WTC11 (cell line): ENCODE measurements around the gene RFC3. TPM values are rescaled to one million over a fixed set of nuclear protein-coding genes. Genes with fewer than 3 reads are reported as not detected.

ENCODE experiments used
- ATAC-seq: fragments of 200-7000 bp; cut with Tn5 transposase; 2 replicates; pipeline ENCODE4 v1.10.0; 2021; ENCODE audit warnings: mild to moderate bottlenecking, moderate library complexity
- CTCF ChIA-PET: fragments of 300-600 bp; sonication (Branson Sonifier 250); formaldehyde crosslinking; loops from one replicate; lab custom pipeline; 2021; ENCODE audit warnings: antibody characterized with exemption; lab: Charles Lee
- POLR2A ChIA-PET: fragments of 350-600 bp; sonication (Branson Sonifier 250); formaldehyde crosslinking; loops from one replicate; lab custom pipeline; 2021; ENCODE audit warnings: antibody characterized with exemption; lab: Charles Lee
- DNase-seq: peaks from one replicate; pipeline ENCODE4 v3.0.0; 2021; ENCODE audit warnings: low spot score
- H3K27ac Mint-ChIP-seq: 2 replicates; pipeline ENCODE4 v1.8.0; 2021; ENCODE audit warnings: mixed read lengths
- H3K27me3 Mint-ChIP-seq: 2 replicates; pipeline ENCODE4 v1.8.0; 2021; ENCODE audit warnings: low read depth, mild to moderate bottlenecking, moderate library complexity, mixed read lengths
- H3K36me3 Mint-ChIP-seq: 2 replicates; pipeline ENCODE4 v1.8.0; 2021; ENCODE audit warnings: mixed read lengths
- H3K4me1 Mint-ChIP-seq: 2 replicates; pipeline ENCODE4 v1.8.0; 2022; ENCODE audit warnings: mixed read lengths
- H3K4me3 Mint-ChIP-seq: 2 replicates; pipeline ENCODE4 v1.8.0; 2021; ENCODE audit warnings: mild to moderate bottlenecking, moderate library complexity, mixed read lengths
- H3K9me3 Mint-ChIP-seq: 2 replicates; pipeline ENCODE4 v1.8.0; 2021; ENCODE audit warnings: mixed read lengths
- CBFB ChIP-seq: sonication (generic); formaldehyde crosslinking; IDR thresholded peaks from 2 replicates; pipeline ENCODE4 v1.8.1; 2022; ENCODE audit warnings: mild to moderate bottlenecking, low read depth, missing genetic modification reagents
- EMX1 ChIP-seq: fragments of 250-450 bp; sonication (Bioruptor Pico); IDR thresholded peaks from 2 replicates; pipeline ENCODE4 v1.8.0; 2021; ENCODE audit warnings: mild to moderate bottlenecking
- ETV6 ChIP-seq: sonication (generic); formaldehyde crosslinking; IDR thresholded peaks from 2 replicates; pipeline ENCODE4 v1.8.1; 2022; ENCODE audit warnings: mild to moderate bottlenecking, missing genetic modification reagents
- FOXK1 ChIP-seq: sonication (generic); formaldehyde crosslinking; IDR thresholded peaks from 2 replicates; pipeline ENCODE4 v1.8.0; 2022; ENCODE audit warnings: mild to moderate bottlenecking, moderate library complexity, missing genetic modification reagents
- GRHL2 ChIP-seq: fragments of 250-450 bp; sonication (Bioruptor Pico); IDR thresholded peaks from 2 replicates; pipeline ENCODE4 v1.8.0; 2022; ENCODE audit warnings: mild to moderate bottlenecking, moderate library complexity; ENCODE audit not compliant: insufficient replicate concordance, severe bottlenecking
- HMGA2 ChIP-seq: fragments of 250-450 bp; sonication (Bioruptor Pico); IDR thresholded peaks from 2 replicates; pipeline ENCODE4 v1.4.0; 2021; ENCODE audit warnings: mild to moderate bottlenecking, moderate library complexity
- IRF2 ChIP-seq: sonication (generic); formaldehyde crosslinking; IDR thresholded peaks from 2 replicates; pipeline ENCODE4 v1.8.0; 2022; ENCODE audit warnings: low read depth, missing genetic modification reagents, borderline replicate concordance
- JAZF1 ChIP-seq: fragments of 250-450 bp; sonication (Bioruptor Pico); IDR thresholded peaks from 2 replicates; pipeline ENCODE4 v1.9.0; 2021; ENCODE audit warnings: moderate library complexity, mild to moderate bottlenecking, inconsistent platforms
- SMAD3 ChIP-seq: sonication (generic); formaldehyde crosslinking; IDR thresholded peaks from 2 replicates; pipeline ENCODE4 v1.8.0; 2022; ENCODE audit warnings: missing genetic modification reagents, mild to moderate bottlenecking, borderline replicate concordance
- SMAD4 ChIP-seq: sonication (generic); formaldehyde crosslinking; IDR thresholded peaks from 2 replicates; pipeline ENCODE4 v1.8.0; 2022; ENCODE audit warnings: mild to moderate bottlenecking, missing genetic modification reagents
- TEAD4 ChIP-seq: sonication (generic); formaldehyde crosslinking; IDR thresholded peaks from 2 replicates; pipeline ENCODE4 v1.8.0; 2022; ENCODE audit warnings: mild to moderate bottlenecking, missing genetic modification reagents
- ZNF121 ChIP-seq: sonication (generic); formaldehyde crosslinking; IDR thresholded peaks from 2 replicates; pipeline ENCODE4 v1.8.0; 2023; ENCODE audit warnings: missing genetic modification reagents
- ZNF416 ChIP-seq: fragments of 250-450 bp; sonication (Bioruptor Pico); IDR thresholded peaks from 2 replicates; pipeline ENCODE4 v1.9.0; 2021; ENCODE audit warnings: mild to moderate bottlenecking, inconsistent platforms
- ZNF671 ChIP-seq: fragments of 250-450 bp; sonication (Bioruptor Pico); IDR thresholded peaks from 2 replicates; pipeline ENCODE4 v1.8.0; 2021; ENCODE audit warnings: mild to moderate bottlenecking
- total RNA-seq: library from RNA; stranded (reverse); gene quantifications from 3 replicates; pipeline ENCODE4 v1.2.3, GENCODE V29; 2021
- TF ChIP-seq, protein P1 (sequence below): sonication (generic); formaldehyde crosslinking; IDR thresholded peaks from 2 replicates; pipeline ENCODE4 v1.8.1; 2022; ENCODE audit warnings: mild to moderate bottlenecking, moderate library complexity, missing genetic modification reagents
- TF ChIP-seq, protein P2 (sequence below): sonication (generic); formaldehyde crosslinking; IDR thresholded peaks from 2 replicates; pipeline ENCODE4 v1.8.1; 2023; ENCODE audit warnings: mild to moderate bottlenecking, missing genetic modification reagents, moderate library complexity
- TF ChIP-seq, protein P3 (sequence below): sonication (generic); formaldehyde crosslinking; IDR thresholded peaks from 2 replicates; pipeline ENCODE4 v1.8.1; 2022; ENCODE audit warnings: low read depth, mild to moderate bottlenecking, moderate library complexity, missing genetic modification reagents, borderline replicate concordance
- TF ChIP-seq, protein P4 (sequence below): sonication (generic); formaldehyde crosslinking; IDR thresholded peaks from 2 replicates; pipeline ENCODE4 v1.8.1; 2023; ENCODE audit warnings: mild to moderate bottlenecking, missing genetic modification reagents, moderate library complexity
- TF ChIP-seq, protein P5 (sequence below): sonication (generic); formaldehyde crosslinking; IDR thresholded peaks from 2 replicates; pipeline ENCODE4 v1.8.1; 2023; ENCODE audit warnings: mild to moderate bottlenecking, missing genetic modification reagents
- TF ChIP-seq, protein P6 (sequence below): sonication (generic); formaldehyde crosslinking; IDR thresholded peaks from 2 replicates; pipeline ENCODE4 v1.8.1; 2023; ENCODE audit warnings: mild to moderate bottlenecking, moderate library complexity, missing genetic modification reagents
- TF ChIP-seq, protein P7 (sequence below): sonication (generic); formaldehyde crosslinking; IDR thresholded peaks from 2 replicates; pipeline ENCODE4 v1.8.0; 2022; ENCODE audit warnings: mild to moderate bottlenecking, missing genetic modification reagents

The RFC3 gene
- total RNA-seq, 1 experiment from 2014 or later = 37.0 TPM

DNA sequence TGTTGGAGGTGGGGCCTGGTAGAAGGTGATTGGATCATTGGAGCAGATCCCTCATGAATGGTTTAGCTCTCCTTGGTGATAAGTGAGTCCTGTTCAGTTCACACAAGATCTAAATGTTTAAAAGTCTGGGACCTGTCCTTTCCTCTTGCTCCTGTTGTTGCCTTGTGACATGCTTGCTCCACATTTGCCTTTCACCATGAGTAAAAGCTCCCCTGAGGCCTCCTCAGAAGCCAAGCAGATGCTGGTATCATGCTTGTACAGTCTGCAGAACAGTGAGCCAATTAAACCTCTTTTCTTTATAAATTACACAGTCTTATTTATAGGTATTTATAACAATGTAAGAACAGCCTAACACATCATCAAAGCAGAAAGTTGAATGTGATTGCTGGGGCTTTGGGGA, 24.2 kb upstream of the RFC3 start:
- no peaks in the 10 kb centered on the region for H3K27me3 Mint-ChIP-seq
- CTCF ChIA-PET = no interaction called here
- no peak overlapping the region for H3K27ac Mint-ChIP-seq
- no peak for TF ChIP-seq GRHL2
- TF ChIP-seq HMGA2 (CRISPR knock-in tag) = no peak
- no peak for TF ChIP-seq ZNF671 (CRISPR knock-in tag)
- no peak for TF ChIP-seq SMAD4 (CRISPR knock-in tag)
- TF ChIP-seq EMX1 (CRISPR knock-in tag) = no peak
- TF ChIP-seq, all 79 proteins: peak for 0
- POLR2A ChIA-PET = no interaction called here
- H3K4me3 Mint-ChIP-seq = no peak overlapping the region
- no peaks in the 10 kb centered on the region for H3K9me3 Mint-ChIP-seq
- H3K36me3 Mint-ChIP-seq = no peaks in the 10 kb centered on the region
- H3K4me1 Mint-ChIP-seq = peaks cover 7% of the 10 kb centered on the region
- no peak for ATAC-seq
- DNase-seq = no peak

DNA sequence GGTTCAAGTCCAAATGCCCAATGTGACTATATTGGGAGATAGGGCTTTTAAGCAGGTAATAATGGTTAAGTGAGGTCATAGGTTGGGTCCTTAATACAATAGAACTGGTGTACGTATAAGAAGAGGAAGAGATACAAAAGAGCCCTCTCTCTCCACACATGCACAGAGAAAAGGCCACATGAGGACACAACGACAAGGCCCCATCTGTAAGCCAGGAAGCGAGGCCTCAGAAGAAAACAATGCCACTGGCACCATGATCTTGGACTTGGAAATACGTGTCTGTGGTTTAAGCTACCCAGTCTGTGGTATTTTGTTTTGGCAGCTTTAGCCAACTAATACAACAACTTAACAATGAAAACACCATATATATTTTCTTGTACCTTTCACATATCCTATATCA, 23.4 kb upstream of the RFC3 start:
- H3K4me3 Mint-ChIP-seq = no peak overlapping the region
- ATAC-seq (no peak), DNase-seq (no peak)
- no peaks in the 10 kb centered on the region for H3K9me3 Mint-ChIP-seq
- H3K4me1 Mint-ChIP-seq = peaks cover 7% of the 10 kb centered on the region
- no peaks in the 10 kb centered on the region for H3K36me3 Mint-ChIP-seq
- CTCF ChIA-PET = no interaction called here
- H3K27ac Mint-ChIP-seq = no peak overlapping the region
- H3K27me3 Mint-ChIP-seq = no peaks in the 10 kb centered on the region
- POLR2A ChIA-PET = no interaction called here
- TF ChIP-seq, protein P1, sequence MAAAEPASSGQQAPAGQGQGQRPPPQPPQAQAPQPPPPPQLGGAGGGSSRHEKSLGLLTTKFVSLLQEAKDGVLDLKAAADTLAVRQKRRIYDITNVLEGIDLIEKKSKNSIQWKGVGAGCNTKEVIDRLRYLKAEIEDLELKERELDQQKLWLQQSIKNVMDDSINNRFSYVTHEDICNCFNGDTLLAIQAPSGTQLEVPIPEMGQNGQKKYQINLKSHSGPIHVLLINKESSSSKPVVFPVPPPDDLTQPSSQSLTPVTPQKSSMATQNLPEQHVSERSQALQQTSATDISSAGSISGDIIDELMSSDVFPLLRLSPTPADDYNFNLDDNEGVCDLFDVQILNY (CRISPR knock-in tag) = no peak
- TF ChIP-seq SMAD3 (CRISPR knock-in tag) (no peak), ZNF416 (CRISPR knock-in tag) (no peak), JAZF1 (CRISPR knock-in tag) (no peak), ETV6 (CRISPR knock-in tag) (no peak), IRF2 (CRISPR knock-in tag) (no peak), TEAD4 (CRISPR knock-in tag) (no peak), EMX1 (CRISPR knock-in tag) (no peak), FOXK1 (CRISPR knock-in tag) (no peak), ZNF121 (CRISPR knock-in tag) (no peak), CBFB (CRISPR knock-in tag) (no peak)
- TF ChIP-seq, protein P2, sequence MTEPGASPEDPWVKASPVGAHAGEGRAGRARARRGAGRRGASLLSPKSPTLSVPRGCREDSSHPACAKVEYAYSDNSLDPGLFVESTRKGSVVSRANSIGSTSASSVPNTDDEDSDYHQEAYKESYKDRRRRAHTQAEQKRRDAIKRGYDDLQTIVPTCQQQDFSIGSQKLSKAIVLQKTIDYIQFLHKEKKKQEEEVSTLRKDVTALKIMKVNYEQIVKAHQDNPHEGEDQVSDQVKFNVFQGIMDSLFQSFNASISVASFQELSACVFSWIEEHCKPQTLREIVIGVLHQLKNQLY (CRISPR knock-in tag) = no peak
- TF ChIP-seq, protein P3, sequence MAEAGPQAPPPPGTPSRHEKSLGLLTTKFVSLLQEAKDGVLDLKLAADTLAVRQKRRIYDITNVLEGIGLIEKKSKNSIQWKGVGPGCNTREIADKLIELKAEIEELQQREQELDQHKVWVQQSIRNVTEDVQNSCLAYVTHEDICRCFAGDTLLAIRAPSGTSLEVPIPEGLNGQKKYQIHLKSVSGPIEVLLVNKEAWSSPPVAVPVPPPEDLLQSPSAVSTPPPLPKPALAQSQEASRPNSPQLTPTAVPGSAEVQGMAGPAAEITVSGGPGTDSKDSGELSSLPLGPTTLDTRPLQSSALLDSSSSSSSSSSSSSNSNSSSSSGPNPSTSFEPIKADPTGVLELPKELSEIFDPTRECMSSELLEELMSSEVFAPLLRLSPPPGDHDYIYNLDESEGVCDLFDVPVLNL = no peak
- TF ChIP-seq, protein P4, sequence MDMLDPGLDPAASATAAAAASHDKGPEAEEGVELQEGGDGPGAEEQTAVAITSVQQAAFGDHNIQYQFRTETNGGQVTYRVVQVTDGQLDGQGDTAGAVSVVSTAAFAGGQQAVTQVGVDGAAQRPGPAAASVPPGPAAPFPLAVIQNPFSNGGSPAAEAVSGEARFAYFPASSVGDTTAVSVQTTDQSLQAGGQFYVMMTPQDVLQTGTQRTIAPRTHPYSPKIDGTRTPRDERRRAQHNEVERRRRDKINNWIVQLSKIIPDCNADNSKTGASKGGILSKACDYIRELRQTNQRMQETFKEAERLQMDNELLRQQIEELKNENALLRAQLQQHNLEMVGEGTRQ (CRISPR knock-in tag) = no peak
- TF ChIP-seq, protein P5, sequence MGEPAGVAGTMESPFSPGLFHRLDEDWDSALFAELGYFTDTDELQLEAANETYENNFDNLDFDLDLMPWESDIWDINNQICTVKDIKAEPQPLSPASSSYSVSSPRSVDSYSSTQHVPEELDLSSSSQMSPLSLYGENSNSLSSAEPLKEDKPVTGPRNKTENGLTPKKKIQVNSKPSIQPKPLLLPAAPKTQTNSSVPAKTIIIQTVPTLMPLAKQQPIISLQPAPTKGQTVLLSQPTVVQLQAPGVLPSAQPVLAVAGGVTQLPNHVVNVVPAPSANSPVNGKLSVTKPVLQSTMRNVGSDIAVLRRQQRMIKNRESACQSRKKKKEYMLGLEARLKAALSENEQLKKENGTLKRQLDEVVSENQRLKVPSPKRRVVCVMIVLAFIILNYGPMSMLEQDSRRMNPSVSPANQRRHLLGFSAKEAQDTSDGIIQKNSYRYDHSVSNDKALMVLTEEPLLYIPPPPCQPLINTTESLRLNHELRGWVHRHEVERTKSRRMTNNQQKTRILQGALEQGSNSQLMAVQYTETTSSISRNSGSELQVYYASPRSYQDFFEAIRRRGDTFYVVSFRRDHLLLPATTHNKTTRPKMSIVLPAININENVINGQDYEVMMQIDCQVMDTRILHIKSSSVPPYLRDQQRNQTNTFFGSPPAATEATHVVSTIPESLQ (CRISPR knock-in tag) = no peak
- TF ChIP-seq, protein P6, sequence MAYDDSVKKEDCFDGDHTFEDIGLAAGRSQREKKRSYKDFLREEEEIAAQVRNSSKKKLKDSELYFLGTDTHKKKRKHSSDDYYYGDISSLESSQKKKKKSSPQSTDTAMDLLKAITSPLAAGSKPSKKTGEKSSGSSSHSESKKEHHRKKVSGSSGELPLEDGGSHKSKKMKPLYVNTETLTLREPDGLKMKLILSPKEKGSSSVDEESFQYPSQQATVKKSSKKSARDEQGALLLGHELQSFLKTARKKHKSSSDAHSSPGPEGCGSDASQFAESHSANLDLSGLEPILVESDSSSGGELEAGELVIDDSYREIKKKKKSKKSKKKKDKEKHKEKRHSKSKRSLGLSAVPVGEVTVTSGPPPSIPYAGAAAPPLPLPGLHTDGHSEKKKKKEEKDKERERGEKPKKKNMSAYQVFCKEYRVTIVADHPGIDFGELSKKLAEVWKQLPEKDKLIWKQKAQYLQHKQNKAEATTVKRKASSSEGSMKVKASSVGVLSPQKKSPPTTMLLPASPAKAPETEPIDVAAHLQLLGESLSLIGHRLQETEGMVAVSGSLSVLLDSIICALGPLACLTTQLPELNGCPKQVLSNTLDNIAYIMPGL (CRISPR knock-in tag) = no peak
- TF ChIP-seq, protein P7, sequence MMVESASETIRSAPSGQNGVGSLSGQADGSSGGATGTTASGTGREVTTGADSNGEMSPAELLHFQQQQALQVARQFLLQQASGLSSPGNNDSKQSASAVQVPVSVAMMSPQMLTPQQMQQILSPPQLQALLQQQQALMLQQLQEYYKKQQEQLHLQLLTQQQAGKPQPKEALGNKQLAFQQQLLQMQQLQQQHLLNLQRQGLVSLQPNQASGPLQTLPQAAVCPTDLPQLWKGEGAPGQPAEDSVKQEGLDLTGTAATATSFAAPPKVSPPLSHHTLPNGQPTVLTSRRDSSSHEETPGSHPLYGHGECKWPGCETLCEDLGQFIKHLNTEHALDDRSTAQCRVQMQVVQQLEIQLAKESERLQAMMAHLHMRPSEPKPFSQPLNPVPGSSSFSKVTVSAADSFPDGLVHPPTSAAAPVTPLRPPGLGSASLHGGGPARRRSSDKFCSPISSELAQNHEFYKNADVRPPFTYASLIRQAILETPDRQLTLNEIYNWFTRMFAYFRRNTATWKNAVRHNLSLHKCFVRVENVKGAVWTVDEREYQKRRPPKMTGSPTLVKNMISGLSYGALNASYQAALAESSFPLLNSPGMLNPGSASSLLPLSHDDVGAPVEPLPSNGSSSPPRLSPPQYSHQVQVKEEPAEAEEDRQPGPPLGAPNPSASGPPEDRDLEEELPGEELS (CRISPR knock-in tag) = no peak
